Panc1 (cell line): Measurements from ENCODE around the gene THRB.

ENCODE experiments used
- POLR2AphosphoS5 ChIP-seq: IDR thresholded peaks from 2 replicates; pipeline ENCODE4 v1.6.1; 2012; ENCODE audit warnings: mild to moderate bottlenecking, low read depth, low read length, moderate library complexity
- SIN3A ChIP-seq: IDR thresholded peaks from 2 replicates; pipeline ENCODE4 v1.6.1; 2012; ENCODE audit warnings: low read depth, mild to moderate bottlenecking, low read length, moderate library complexity, borderline replicate concordance; ENCODE audit not compliant: insufficient read depth
- TF ChIP-seq, protein P1 (sequence below): fragments of 450-650 bp; IDR thresholded peaks from 2 replicates; pipeline ENCODE4 v1.5.1; 2017; ENCODE audit warnings: mild to moderate bottlenecking

DNA sequence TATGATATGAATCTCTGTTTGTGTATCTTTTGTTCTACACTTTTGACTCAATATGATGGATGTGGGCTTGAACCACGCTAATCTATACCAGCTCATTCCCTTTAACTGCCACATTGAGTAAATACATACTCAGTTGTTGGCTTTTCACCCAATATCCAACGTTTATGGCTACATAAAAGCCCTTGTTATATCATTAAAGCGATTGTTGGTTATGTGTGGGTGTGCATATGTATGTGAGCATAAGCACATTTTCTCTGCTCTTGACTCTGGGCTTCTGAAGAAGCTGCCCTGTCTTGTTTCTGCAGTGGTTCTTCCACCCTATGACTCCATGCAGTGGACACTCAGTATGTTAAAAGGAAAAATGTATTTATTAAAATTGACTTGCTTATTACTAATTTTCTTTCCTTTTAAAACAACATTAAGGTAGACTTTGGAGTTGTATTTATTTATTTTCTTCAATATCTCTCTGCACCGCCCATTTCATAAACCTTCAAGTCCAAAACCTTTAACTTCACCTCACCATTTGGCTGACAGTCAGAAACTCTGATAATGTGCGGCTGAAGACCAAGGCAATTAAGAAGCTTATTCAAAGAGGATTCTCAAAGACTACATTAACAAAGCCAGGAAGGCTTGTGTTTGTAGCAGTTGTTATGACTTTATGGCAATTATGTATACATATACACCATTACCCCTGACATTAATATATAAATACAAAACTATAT is 156.1 kb downstream of the THRB start:
- TF ChIP-seq, protein P1, sequence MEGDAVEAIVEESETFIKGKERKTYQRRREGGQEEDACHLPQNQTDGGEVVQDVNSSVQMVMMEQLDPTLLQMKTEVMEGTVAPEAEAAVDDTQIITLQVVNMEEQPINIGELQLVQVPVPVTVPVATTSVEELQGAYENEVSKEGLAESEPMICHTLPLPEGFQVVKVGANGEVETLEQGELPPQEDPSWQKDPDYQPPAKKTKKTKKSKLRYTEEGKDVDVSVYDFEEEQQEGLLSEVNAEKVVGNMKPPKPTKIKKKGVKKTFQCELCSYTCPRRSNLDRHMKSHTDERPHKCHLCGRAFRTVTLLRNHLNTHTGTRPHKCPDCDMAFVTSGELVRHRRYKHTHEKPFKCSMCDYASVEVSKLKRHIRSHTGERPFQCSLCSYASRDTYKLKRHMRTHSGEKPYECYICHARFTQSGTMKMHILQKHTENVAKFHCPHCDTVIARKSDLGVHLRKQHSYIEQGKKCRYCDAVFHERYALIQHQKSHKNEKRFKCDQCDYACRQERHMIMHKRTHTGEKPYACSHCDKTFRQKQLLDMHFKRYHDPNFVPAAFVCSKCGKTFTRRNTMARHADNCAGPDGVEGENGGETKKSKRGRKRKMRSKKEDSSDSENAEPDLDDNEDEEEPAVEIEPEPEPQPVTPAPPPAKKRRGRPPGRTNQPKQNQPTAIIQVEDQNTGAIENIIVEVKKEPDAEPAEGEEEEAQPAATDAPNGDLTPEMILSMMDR: no peak
- TF ChIP-seq POLR2AphosphoS5 (no peak), SIN3A (no peak)
